Gastroesophageal sphincter (tissue), 4 donors: Measurements from ENCODE around the gene CHORDC1. TPM values are rescaled to one million over a fixed set of nuclear protein-coding genes. Genes with fewer than 3 reads are reported as not detected.
"Not testable (repeated sequence)": the region's sequence is repeated elsewhere in the genome, so short reads cannot be mapped to it uniquely, and the experiment has no call there.

ENCODE experiments used
- ATAC-seq: fragments of 150-250 bp; one replicate; pipeline ENCODE4 v1.9.1; 2016; ENCODE audit warnings: mild to moderate bottlenecking, moderate library complexity
- H3K27ac ChIP-seq, 4 donors: fragments of 200-600 bp; sonication (generic) in 3 of 4; 1 replicate in 3 of 4; 2 replicates in 1 of 4; pipeline ENCODE4 v1.5.1; 2016 to 2019
- H3K27me3 ChIP-seq: fragments of 200-600 bp; sonication (generic); one replicate; pipeline ENCODE4 v1.5.1; 2019
- H3K36me3 ChIP-seq, 2 donors: fragments of 200-600 bp; sonication (generic); one replicate each; pipeline ENCODE4 v1.5.1; 2019; ENCODE audit warnings: control low read depth in 1 of 2
- H3K4me1 ChIP-seq, 3 donors: fragments of 200-600 bp; sonication (generic); 1 replicate in 2 of 3; 2 replicates in 1 of 3; pipeline ENCODE4 v1.5.1; 2016 to 2019; ENCODE audit warnings: control low read depth in 2 of 3
- H3K4me3 ChIP-seq, 2 donors: fragments of 200-600 bp; sonication (generic); one replicate each; pipeline ENCODE4 v1.5.1; 2019; ENCODE audit warnings: mild to moderate bottlenecking in 1 of 2, moderate library complexity in 1 of 2
- H3K9me3 ChIP-seq, 3 donors: fragments of 200-600 bp; sonication (generic); one replicate each; pipeline ENCODE4 v1.5.1; 2017 to 2019; ENCODE audit warnings: control low read depth in 2 of 3
- EP300 ChIP-seq: sonication (generic); formaldehyde crosslinking; IDR thresholded peaks from one replicate; pipeline ENCODE4 v1.6.1; 2017; ENCODE audit warnings: antibody characterized with exemption, mild to moderate bottlenecking
- POLR2A ChIP-seq, 2 donors: fragments of 450-650 bp; IDR thresholded peaks; one replicate each; pipeline ENCODE4 v1.6.1; 2017; ENCODE audit warnings: antibody characterized with exemption in 2 of 2, mild to moderate bottlenecking in 2 of 2, moderate library complexity in 1 of 2
- POLR2AphosphoS5 ChIP-seq: sonication (generic); formaldehyde crosslinking; IDR thresholded peaks from one replicate; pipeline ENCODE4 v1.6.1; 2017; ENCODE audit warnings: antibody characterized with exemption
- WGBS, 2 donors: methylation state at CpG; one replicate each; pipeline ENCODE4 v1.1.5; 2018; ENCODE audit warnings: low coverage in 1 of 2; 5-methylcytosine and 5-hydroxymethylcytosine counted together
- total RNA-seq, 4 donors: library from RNA; depleted of rRNA; stranded (reverse); fragments of >200 nt; gene quantifications; one replicate each; pipeline ENCODE4 v1.1.0, GENCODE V29; 2016
- TF ChIP-seq, protein P1 (sequence below), 4 experiments: fragments of 200-600 bp in 2 of 4; fragments of 450-650 bp in 2 of 4; sonication (generic) in 1 of 4; IDR thresholded peaks; one replicate each; pipeline ENCODE4 v1.5.1; 2017 to 2019; ENCODE audit warnings: antibody characterized with exemption in 4 of 4, mild to moderate bottlenecking in 2 of 4, moderate library complexity in 2 of 4

Gene CHORDC1
- total RNA-seq, 4 donors from 2014 or later, result 49.1 to 99.6 (median 53.5) TPM

DNA sequence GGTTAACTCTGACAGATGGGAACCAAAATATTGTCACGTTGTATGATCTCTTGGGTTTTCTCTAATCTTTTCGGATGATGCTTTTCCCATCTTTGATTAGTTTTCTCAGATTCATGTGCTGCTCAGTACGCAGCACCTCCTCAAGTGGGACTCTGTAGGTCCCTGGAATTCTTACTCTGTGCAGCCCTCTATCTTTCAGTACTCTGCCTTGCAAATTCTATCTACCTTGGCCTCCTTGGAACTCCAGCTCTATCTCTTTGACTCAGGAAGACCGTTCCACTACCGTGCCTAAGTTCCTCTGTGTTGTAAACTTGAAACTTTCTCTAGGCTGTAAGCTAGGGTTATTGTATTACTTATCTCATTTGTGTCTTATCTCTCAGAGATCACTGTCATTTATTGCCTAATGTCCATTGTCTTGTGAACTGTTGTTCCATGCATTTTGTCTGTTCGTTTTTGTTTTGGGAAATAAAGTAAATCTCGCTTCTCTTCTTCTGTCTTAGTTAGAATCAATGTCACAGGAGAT lies 20.1 kb upstream of the CHORDC1 start:
- no peak overlapping the region for H3K27ac ChIP-seq
- WGBS, 2 donors, result 63 to 67% methylated on average over 7 of the region's 7 CpGs
- H3K9me3 ChIP-seq, result no peaks in the 10 kb centered on the region
- no peak overlapping the region for H3K4me3 ChIP-seq
- no peak for ATAC-seq
- H3K36me3 ChIP-seq, result no peaks in the 10 kb centered on the region
- no peaks in the 10 kb centered on the region for H3K27me3 ChIP-seq
- H3K4me1 ChIP-seq, result no peaks in the 10 kb centered on the region
- TF ChIP-seq POLR2A (IDR thresholded peaks at IDR 0.05), result no peak
- TF ChIP-seq, protein P1, sequence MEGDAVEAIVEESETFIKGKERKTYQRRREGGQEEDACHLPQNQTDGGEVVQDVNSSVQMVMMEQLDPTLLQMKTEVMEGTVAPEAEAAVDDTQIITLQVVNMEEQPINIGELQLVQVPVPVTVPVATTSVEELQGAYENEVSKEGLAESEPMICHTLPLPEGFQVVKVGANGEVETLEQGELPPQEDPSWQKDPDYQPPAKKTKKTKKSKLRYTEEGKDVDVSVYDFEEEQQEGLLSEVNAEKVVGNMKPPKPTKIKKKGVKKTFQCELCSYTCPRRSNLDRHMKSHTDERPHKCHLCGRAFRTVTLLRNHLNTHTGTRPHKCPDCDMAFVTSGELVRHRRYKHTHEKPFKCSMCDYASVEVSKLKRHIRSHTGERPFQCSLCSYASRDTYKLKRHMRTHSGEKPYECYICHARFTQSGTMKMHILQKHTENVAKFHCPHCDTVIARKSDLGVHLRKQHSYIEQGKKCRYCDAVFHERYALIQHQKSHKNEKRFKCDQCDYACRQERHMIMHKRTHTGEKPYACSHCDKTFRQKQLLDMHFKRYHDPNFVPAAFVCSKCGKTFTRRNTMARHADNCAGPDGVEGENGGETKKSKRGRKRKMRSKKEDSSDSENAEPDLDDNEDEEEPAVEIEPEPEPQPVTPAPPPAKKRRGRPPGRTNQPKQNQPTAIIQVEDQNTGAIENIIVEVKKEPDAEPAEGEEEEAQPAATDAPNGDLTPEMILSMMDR (IDR thresholded peaks at IDR 0.05), result no peak
- no peak for TF ChIP-seq EP300
- no peak for TF ChIP-seq POLR2AphosphoS5

DNA sequence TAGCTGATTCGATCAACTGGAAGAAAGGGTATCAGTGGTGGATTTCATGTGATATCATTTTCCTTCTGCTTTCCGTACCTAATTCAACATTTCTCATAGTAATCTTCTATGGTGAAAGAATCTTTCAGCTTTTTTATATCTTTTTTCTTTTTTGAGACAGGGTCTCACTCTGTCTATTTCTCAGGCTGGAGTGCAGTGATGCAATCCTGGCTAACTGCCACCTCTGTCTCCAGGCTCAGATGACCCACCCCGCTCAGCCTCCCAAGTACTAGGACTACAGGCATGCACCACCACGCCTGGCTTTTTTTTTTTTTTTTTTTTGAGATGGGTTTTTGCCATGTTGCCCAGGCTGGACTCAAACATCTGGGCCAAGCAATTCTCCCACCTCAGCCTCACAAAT lies 18.6 kb upstream of the CHORDC1 start:
- ATAC-seq, result no peak
- WGBS, 2 donors, result 81 to 96% methylated on average over 3 to 4 of the region's 4 CpGs
- TF ChIP-seq POLR2AphosphoS5, result no peak
- no peak for TF ChIP-seq EP300
- no peak for TF ChIP-seq POLR2A (IDR thresholded peaks at IDR 0.05)
- TF ChIP-seq, protein P1 (IDR thresholded peaks at IDR 0.05), result no peak

DNA sequence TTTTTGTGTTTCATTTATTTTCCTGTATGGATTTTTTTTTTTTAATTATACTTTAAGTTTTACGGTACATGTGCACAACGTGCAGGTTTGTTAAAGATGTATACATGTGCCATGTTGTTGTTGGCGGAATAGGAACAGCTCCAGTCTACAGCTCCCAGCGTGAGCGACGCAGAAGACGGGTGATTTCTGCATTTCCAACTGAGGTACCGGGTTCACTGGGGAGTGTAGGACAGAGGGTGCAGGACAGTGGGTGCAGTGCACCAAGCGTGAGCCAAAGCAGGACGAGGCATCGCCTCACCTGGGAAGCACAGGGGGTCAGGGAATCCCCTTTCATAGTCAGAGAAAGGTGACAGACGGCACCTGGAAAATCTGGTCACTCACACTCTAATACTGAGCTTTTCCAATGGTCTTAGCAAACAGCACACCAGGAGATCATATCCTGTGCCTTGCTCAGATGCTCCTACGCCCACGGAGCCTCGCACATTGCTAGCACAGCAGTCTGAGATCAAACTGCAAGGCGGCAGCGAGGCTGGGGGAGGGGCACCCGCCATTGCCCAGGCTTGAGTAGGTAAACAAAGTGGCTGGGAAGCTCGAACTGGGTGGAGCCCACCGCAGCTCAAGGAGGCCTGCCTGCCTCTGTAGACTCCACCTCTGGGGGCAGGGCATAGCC lies 17.3 kb upstream of the CHORDC1 start:
- 85 to 94% methylated on average over 9 of the region's 20 CpGs for WGBS, 2 donors
- not testable (repeated sequence) for H3K9me3 ChIP-seq, H3K4me1 ChIP-seq, H3K36me3 ChIP-seq, H3K27ac ChIP-seq, H3K27me3 ChIP-seq, ATAC-seq, H3K4me3 ChIP-seq

More for the DNA sequence above, 18.6 kb upstream of the CHORDC1 start:
- Histone ChIP-seq H3K4me3 (no peak overlapping the region), H3K36me3 (no peaks in the 10 kb centered on the region), H3K27me3 (no peaks in the 10 kb centered on the region), H3K9me3 (no peaks in the 10 kb centered on the region), H3K4me1 (no peaks in the 10 kb centered on the region), H3K27ac (no peak overlapping the region)

DNA sequence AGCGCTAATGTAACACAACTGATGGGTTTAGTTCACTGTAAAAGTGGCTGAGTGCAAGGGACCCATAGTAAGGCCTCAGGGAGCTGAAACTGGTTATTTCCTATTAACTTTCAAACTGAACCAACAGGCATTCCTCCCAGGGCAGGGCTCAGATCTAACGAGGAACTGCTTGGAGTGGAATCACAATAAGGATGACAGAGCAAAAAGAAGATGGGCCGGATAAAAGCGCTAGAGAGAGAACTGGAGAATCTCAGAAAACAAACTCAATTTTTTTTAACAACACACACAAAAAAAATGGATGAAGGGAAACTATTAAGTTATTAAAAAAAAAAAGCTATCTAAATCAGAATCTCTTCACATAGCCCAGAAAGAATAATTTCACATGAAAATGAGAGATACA lies 14.2 kb upstream of the CHORDC1 start:
- Histone ChIP-seq H3K27ac (no peak overlapping the region), H3K36me3 (no peaks in the 10 kb centered on the region), H3K9me3 (no peaks in the 10 kb centered on the region), H3K27me3 (no peaks in the 10 kb centered on the region), H3K4me3 (no peak overlapping the region), H3K4me1 (no peaks in the 10 kb centered on the region)
- 86 to 93% methylated on average over 4 of the region's 4 CpGs for WGBS, 2 donors
- no peak for TF ChIP-seq POLR2AphosphoS5
- TF ChIP-seq, protein P1 (IDR thresholded peaks at IDR 0.05), result no peak
- TF ChIP-seq POLR2A (IDR thresholded peaks at IDR 0.05), result no peak
- TF ChIP-seq EP300, result no peak
- no peak for ATAC-seq

DNA sequence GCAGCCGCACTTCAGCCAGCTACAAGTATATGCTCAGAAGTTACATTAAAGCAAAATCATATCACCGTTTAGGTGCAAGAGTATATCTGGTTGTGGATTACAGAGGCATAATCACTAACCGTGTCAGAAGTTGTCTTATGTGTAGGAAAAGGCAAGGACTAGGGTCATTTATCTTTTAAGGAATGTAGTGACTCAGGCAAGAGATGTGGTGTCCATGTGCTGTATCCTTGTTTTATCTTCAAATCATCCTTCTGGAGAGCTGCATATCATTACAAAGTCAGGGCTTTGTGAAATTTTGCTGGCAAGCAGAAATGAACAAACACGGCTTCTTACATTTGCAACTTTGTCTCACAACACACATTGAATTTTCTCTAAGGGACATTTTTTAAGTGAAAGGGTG lies 12.7 kb upstream of the CHORDC1 start:
- Histone ChIP-seq H3K9me3 (no peaks in the 10 kb centered on the region), H3K4me3 (no peak overlapping the region), H3K36me3 (no peaks in the 10 kb centered on the region), H3K4me1 (no peaks in the 10 kb centered on the region), H3K27me3 (no peaks in the 10 kb centered on the region), H3K27ac (no peak overlapping the region)
- WGBS, 2 donors, result 41 to 89% methylated on average over 4 of the region's 4 CpGs
- TF ChIP-seq EP300 (no peak), POLR2A (IDR thresholded peaks at IDR 0.05) (no peak), POLR2AphosphoS5 (no peak)
- TF ChIP-seq, protein P1 (IDR thresholded peaks at IDR 0.05), result no peak
- ATAC-seq, result no peak
